ENCODE data around the gene PAF1.
A peak's percentile ranks its signal among the peaks of the same experiment; 100 is the strongest.

The PAF1 gene

GRCh38 chr19:39416152-39417120 is 25.5 kb upstream of the PAF1 start:
- DNase-seq (ENCODE audit: low spot score): no peak

- DNase-seq (ENCODE audit: low spot score): no peak
These were observed 24.5 kb upstream of the PAF1 start for GRCh38 chr19:39415111-39416046.

GRCh38 chr19:39413911-39414608 is 23.2 kb upstream of the PAF1 start:
- DNase-seq (ENCODE audit: low spot score): peak; percentile 55

- DNase-seq (ENCODE audit: low spot score): peak; percentile 68
These were observed 22.5 kb upstream of the PAF1 start for GRCh38 chr19:39413272-39413910.

- DNase-seq (ENCODE audit: low spot score): no peak
These were observed 22.0 kb upstream of the PAF1 start for GRCh38 chr19:39412867-39413271.

GRCh38 chr19:39412100-39412866 is 21.4 kb upstream of the PAF1 start, which contains the start of gene PLEKHG2:
Gene PLEKHG2 (plus strand): TSS chr19:39412669. CDS start chr19:39414087, 1,418 bp downstream.
- peak; percentile 94 for DNase-seq (ENCODE audit: low spot score)

- DNase-seq (ENCODE audit: low spot score): peak; percentile 64
These were observed 20.9 kb upstream of the PAF1 start for GRCh38 chr19:39411832-39412099.

GRCh38 chr19:39411081-39411831 is 20.4 kb upstream of the PAF1 start:
- DNase-seq (ENCODE audit: low spot score): no peak

- no peak for DNase-seq (ENCODE audit: low spot score)
These were observed 19.9 kb upstream of the PAF1 start for GRCh38 chr19:39410831-39411080.

- peak; percentile 51 for DNase-seq (ENCODE audit: low spot score)
These were observed 19.3 kb upstream of the PAF1 start for GRCh38 chr19:39410017-39410830.

GRCh38 chr19:39409208-39410016 is 18.5 kb upstream of the PAF1 start:
- DNase-seq (ENCODE audit: low spot score): peak; percentile 66

- no peak for DNase-seq (ENCODE audit: low spot score)
These were observed 17.7 kb upstream of the PAF1 start for GRCh38 chr19:39408392-39409207.

GRCh38 chr19:39407660-39408391 is 16.9 kb upstream of the PAF1 start:
- no peak for DNase-seq (ENCODE audit: low spot score)

GRCh38 chr19:39407410-39407659 is 16.4 kb upstream of the PAF1 start:
- no peak for DNase-seq (ENCODE audit: low spot score)

GRCh38 chr19:39406656-39407409 is 15.9 kb upstream of the PAF1 start, which contains the start of gene ZFP36:
Gene ZFP36 (plus strand): TSS chr19:39406847. CDS start chr19:39406905, 58 bp downstream.
- peak; percentile 89 for DNase-seq (ENCODE audit: low spot score)

- no peak for DNase-seq (ENCODE audit: low spot score)
These were observed 15.2 kb upstream of the PAF1 start for GRCh38 chr19:39405958-39406655.

Data from AG20443 (cell line).